ENCODE results near the gene ZNF222. TPM values are rescaled to one million over a fixed set of nuclear protein-coding genes. Genes with fewer than 3 reads are reported as not detected.

Gene ZNF222
- total RNA-seq, 1 experiment from 2014 or later: 5.4 TPM

DNA sequence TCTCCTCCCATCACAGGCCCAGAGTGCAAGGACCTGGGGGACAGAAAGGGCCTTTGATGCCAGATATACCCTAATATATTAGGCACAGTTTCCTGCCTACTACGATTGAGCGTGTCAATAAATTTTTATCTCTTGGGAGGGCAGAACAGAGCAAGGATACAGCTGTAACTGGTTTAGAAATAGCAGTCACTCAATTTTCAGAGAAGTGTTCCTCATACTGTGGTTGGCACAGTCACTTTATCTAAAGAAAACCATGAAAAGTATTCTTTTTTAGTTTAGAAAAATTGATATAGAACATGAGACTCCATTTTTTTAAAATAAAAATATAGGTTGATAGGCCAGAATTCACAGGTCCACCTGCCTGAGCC, 41.7 kb upstream of the ZNF222 start:
- Histone ChIP-seq H2BK12ac (ENCODE audit: insufficient read length, low read depth, low read length) (no peak overlapping the region), H3T11ph (ENCODE audit: low read length) (no peak overlapping the region), H2BK20ac (ENCODE audit: low read depth, low read length, poor library complexity, severe bottlenecking) (no peak overlapping the region), H2BK5ac (ENCODE audit: insufficient read length, low read length) (no peak overlapping the region), H3K4me2 (ENCODE audit: insufficient read depth, insufficient read length, low read length) (no peak overlapping the region), H2BK15ac (ENCODE audit: low read depth, low read length) (no peak overlapping the region), H3K9me3 (ENCODE audit: control insufficient read depth, low read depth, low read length) (no peaks in the 10 kb centered on the region), H3K14ac (ENCODE audit: insufficient read depth, low read length) (no peak overlapping the region), H3K79me1 (ENCODE audit: insufficient read depth, low read depth, low read length, poor library complexity, severe bottlenecking) (peaks cover 3% of the 10 kb centered on the region), H3K9ac (ENCODE audit: extremely low read depth, insufficient read length, low read length) (no peak overlapping the region), H3K4me1 (ENCODE audit: insufficient read depth, low read length) (no peaks in the 10 kb centered on the region), H2AK5ac (ENCODE audit: insufficient read length, low read length) (no peak overlapping the region), H3K18ac (ENCODE audit: insufficient read length, low read depth, low read length) (no peak overlapping the region), H3K27me3 (ENCODE audit: insufficient read depth, low read length) (no peaks in the 10 kb centered on the region), H4K20me1 (ENCODE audit: control insufficient read depth, insufficient read depth, insufficient read length) (no peaks in the 10 kb centered on the region), H2AFZ (ENCODE audit: low read length) (no peak overlapping the region), H2BK120ac (ENCODE audit: low read depth, low read length, poor library complexity, severe bottlenecking) (no peak overlapping the region), H4K5ac (ENCODE audit: insufficient read length, low read depth, low read length) (no peak overlapping the region), H3K23ac (ENCODE audit: insufficient read length, low read depth, low read length) (no peak overlapping the region), H3K79me2 (ENCODE audit: insufficient read depth, low read length) (no peaks in the 10 kb centered on the region; the same call in 1 of the 2 replicates), H3K4ac (ENCODE audit: low read depth, low read length) (no peak overlapping the region), H4K91ac (ENCODE audit: insufficient read length, low read depth, low read length) (no peak overlapping the region), H3K56ac (ENCODE audit: insufficient read length, low read depth, low read length) (no peak overlapping the region), H3K23me2 (ENCODE audit: insufficient read length, low read depth, low read length, poor library complexity, severe bottlenecking) (peaks cover 6% of the 10 kb centered on the region), H3K27ac (ENCODE audit: insufficient read length, low read depth, low read length) (no peak overlapping the region), H4K8ac (replicated peaks; ENCODE audit: insufficient read length, low read depth, low read length) (no peak overlapping the region)
- no CpG with 5 or more reads among the region's 2 CpGs for WGBS (ENCODE audit: extremely low coverage, insufficient read length, low lambda C conversion rate)
- DNase-seq: no peak
- TF ChIP-seq, protein P1, sequence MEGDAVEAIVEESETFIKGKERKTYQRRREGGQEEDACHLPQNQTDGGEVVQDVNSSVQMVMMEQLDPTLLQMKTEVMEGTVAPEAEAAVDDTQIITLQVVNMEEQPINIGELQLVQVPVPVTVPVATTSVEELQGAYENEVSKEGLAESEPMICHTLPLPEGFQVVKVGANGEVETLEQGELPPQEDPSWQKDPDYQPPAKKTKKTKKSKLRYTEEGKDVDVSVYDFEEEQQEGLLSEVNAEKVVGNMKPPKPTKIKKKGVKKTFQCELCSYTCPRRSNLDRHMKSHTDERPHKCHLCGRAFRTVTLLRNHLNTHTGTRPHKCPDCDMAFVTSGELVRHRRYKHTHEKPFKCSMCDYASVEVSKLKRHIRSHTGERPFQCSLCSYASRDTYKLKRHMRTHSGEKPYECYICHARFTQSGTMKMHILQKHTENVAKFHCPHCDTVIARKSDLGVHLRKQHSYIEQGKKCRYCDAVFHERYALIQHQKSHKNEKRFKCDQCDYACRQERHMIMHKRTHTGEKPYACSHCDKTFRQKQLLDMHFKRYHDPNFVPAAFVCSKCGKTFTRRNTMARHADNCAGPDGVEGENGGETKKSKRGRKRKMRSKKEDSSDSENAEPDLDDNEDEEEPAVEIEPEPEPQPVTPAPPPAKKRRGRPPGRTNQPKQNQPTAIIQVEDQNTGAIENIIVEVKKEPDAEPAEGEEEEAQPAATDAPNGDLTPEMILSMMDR (conservative IDR thresholded peaks at IDR 0.05): no peak
- Mint-ChIP-seq H3K9me3 (peaks cover 23 to 43% of the 10 kb centered on the region in 2 experiments), H3K36me3 (ENCODE audit: insufficient read depth in 1 of 3, low read depth in 3 of 3) (peaks cover 0 to 4% (median under 1%) of the 10 kb centered on the region in 3 experiments; a peak in 5 of 7 replicates), H3K27me3 (ENCODE audit: low read depth) (no peaks in the 10 kb centered on the region), H3K4me3 (peak overlapping the region; percentile 97 to 98; a peak in 3 of 5 replicates), H3K27ac (no peak overlapping the region), H3K4me1 (no peaks in the 10 kb centered on the region; a peak in 1 of 4 replicates)

All from H9 (cell line).